ENCODE results near the gene MYG1. TPM values are rescaled to one million over a fixed set of nuclear protein-coding genes. Genes with fewer than 3 reads are reported as not detected.
A peak's percentile ranks its signal among the peaks of the same experiment; 100 is the strongest.

Gene MYG1
- total RNA-seq, 1 donor = 39.5 TPM

DNA sequence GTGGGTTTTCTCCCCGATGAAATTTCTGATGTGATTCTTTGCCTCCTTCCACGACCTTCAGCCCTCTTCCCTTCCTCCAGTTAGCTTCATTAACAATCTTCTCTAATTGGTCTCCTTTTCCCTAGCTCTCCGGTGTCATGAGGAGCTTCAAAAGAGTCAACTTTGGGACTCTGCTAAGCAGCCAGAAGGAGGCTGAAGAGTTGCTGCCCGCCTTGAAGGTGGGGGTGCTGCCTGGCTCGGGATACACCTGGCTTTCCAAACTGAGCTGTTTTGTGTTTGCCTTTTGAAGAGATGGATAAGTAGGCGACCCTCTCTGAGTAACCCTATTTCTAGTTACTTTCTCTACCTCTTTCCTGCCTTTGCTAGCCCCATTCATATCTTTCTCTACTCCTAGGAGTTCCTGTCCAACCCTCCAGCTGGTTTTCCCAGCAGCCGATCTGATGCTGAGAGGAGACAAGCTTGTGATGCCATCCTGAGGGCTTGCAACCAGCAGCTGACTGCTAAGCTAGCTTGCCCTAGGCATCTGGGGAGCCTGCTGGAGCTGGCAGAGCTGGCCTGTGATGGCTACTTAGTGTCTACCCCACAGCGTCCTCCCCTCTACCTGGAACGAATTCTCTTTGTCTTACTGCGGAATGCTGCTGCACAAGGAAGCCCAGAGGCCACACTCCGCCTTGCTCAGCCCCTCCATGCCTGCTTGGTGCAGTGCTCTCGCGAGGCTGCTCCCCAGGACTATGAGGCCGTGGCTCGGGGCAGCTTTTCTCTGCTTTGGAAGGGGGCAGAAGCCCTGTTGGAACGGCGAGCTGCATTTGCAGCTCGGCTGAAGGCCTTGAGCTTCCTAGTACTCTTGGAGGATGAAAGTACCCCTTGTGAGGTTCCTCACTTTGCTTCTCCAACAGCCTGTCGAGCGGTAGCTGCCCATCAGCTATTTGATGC lies 30.6 kb upstream of the MYG1 start:
- peak overlapping the region; percentile 92 for H3K4me3 ChIP-seq (ENCODE audit: low read depth, low read length)
- TF ChIP-seq, protein P1, sequence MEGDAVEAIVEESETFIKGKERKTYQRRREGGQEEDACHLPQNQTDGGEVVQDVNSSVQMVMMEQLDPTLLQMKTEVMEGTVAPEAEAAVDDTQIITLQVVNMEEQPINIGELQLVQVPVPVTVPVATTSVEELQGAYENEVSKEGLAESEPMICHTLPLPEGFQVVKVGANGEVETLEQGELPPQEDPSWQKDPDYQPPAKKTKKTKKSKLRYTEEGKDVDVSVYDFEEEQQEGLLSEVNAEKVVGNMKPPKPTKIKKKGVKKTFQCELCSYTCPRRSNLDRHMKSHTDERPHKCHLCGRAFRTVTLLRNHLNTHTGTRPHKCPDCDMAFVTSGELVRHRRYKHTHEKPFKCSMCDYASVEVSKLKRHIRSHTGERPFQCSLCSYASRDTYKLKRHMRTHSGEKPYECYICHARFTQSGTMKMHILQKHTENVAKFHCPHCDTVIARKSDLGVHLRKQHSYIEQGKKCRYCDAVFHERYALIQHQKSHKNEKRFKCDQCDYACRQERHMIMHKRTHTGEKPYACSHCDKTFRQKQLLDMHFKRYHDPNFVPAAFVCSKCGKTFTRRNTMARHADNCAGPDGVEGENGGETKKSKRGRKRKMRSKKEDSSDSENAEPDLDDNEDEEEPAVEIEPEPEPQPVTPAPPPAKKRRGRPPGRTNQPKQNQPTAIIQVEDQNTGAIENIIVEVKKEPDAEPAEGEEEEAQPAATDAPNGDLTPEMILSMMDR (IDR thresholded peaks at IDR 0.05; ENCODE audit: insufficient read depth, low read length) = no peak
- DNase-seq (ENCODE audit: low read depth) = no peak

DNA sequence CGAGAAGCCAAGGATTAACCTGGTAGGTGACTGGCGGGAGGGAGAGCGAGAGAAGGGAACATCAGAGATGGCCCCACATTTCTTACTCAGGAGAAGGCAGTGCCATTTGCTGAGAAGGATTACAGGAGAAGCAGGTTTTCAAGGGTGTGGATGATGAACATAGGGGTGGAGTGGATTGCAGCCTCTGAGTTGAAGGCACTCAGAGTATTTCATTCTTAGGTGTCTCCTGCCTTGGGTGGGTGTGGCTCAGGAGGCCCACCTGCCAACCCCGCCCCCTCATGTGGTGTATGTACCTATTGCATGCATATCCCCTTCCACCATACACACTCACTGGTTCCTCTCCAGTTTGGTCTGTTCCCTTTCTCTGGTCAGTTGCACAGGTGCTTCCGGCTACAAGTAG lies 25.1 kb upstream of the MYG1 start:
- no peak overlapping the region for H3K4me3 ChIP-seq (ENCODE audit: low read depth, low read length)
- DNase-seq (ENCODE audit: low read depth) = no peak

DNA sequence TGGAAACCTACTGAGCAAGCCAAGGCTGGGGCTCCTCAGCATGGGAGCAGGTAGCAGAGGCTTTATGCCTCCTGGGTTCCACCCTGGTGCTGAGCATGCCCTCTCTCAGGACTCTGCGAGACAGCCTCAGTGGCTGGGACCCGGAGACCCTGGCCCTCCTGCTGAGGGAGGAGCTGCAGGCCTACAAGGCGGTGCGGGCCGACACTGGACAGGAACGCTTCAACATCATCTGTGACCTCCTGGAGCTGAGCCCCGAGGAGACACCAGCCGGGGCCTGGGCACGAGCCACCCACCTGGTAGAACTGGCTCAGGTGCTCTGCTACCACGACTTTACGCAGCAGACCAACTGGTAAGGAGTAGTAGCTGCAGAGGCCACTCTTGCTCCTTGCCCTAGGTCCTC lies 23.0 kb upstream of the MYG1 start:
- DNase-seq (ENCODE audit: low read depth) = no peak
- H3K4me3 ChIP-seq (ENCODE audit: low read depth, low read length) = no peak overlapping the region
- TF ChIP-seq, protein P1 (IDR thresholded peaks at IDR 0.05; ENCODE audit: insufficient read depth, low read length) = no peak

More for the DNA sequence above, 25.1 kb upstream of the MYG1 start:
- TF ChIP-seq, protein P1 (IDR thresholded peaks at IDR 0.05; ENCODE audit: insufficient read depth, low read length) = no peak

DNA sequence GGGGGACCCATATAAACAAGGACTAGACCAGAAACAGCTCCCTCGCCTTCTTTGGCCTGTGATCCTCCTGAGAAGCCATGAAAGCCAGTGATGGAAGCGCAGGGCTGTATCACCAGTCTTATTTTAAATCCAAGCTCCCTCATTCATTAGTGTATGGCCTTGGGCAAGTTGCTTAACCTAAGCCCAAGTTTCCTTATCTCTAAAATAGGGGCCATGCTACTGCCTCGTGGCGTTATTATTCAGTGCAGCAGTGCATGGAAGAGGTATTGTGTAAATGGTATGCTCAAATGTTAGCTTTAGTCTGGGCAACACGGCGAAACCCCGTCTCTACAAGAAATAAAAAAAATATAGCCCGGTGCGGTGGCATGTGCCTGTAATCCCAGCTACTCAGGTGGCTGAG lies 21.5 kb upstream of the MYG1 start:
- DNase-seq (ENCODE audit: low read depth) = no peak
- TF ChIP-seq, protein P1 (IDR thresholded peaks at IDR 0.05; ENCODE audit: insufficient read depth, low read length) = no peak
- no peak overlapping the region for H3K4me3 ChIP-seq (ENCODE audit: low read depth, low read length)

DNA sequence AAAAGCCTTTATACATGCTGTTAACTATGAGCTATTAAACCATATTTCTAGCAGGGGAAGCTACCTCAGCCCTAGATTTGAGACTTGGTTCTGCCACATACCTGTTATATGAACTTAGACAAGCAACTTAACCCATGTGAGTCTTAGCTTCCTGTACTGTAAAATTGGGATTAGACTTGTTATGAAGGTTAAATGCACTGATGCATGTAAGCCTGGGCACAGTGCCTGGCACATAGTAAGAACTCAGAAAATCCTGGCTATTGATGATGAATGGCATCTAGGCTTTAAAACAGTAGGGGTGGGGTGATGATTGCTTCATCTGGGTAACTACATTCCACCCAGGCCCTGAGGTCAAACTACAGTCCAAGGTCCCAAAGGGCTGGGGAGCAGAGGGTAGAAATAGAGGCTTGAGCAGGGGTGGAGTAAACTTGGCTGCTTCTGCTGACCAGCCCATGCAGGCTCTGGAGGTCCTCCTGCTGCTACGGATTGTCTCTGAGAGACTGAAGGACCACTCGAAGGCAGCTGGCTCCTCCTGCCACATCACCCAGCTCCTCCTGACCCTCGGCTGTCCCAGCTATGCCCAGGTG lies 20.1 kb upstream of the MYG1 start:
- no peak for DNase-seq (ENCODE audit: low read depth)
- TF ChIP-seq, protein P1 (IDR thresholded peaks at IDR 0.05; ENCODE audit: insufficient read depth, low read length) = no peak
- H3K4me3 ChIP-seq (ENCODE audit: low read depth, low read length) = no peak overlapping the region

DNA sequence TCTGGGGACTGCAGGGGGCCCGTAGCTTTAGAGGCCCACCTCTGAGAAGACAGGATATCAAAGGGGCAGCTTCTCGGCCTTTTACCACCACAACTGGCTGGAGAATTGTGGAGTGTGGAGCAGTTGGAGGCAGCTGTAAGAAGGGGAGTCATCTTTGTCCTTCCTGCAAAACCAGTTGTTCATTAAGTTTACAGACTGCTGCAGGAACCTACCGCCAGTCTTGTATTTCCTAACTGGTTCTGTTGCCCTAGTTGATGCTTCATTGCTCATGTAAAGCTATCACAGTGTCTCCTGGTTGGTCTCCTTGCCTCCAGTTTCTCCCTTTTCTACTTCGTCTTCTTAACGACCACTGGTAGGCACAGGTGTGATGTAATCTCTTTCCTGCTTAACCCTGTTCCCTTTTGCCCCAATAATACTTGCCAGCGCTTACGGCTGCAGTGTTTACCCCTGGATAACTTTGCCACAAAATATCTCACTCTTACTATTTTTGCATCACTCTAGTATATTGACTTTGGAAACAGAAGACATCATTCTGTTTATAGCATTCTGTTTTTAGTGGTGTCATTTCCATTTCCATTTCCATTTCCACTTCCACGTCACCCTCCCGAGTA lies 19.5 kb upstream of the MYG1 start:
- DNase-seq (ENCODE audit: low read depth) = no peak
- TF ChIP-seq, protein P1 (IDR thresholded peaks at IDR 0.05; ENCODE audit: insufficient read depth, low read length) = no peak
- no peak overlapping the region for H3K4me3 ChIP-seq (ENCODE audit: low read depth, low read length)
